GM19025 (cell line): ENCODE data around the gene THBS3.
"Not testable (repeated sequence)": the region's sequence is repeated elsewhere in the genome, so short reads cannot be mapped to it uniquely, and the experiment has no call there.

Experiments used
- ATAC-seq: cut with Tn5 transposase; IDR thresholded peaks from one replicate; pipeline ENCODE4 v1.9.1; 2021; ENCODE audit warnings: mild to moderate bottlenecking, low read depth, moderate library complexity; ENCODE audit not compliant: unreplicated experiment

The THBS3 gene

GRCh38 chr1:155176544-155177071 lies 31.1 kb downstream of the THBS3 start:
- ATAC-seq, result no peak

GRCh38 chr1:155175927-155176371 lies 31.7 kb downstream of the THBS3 start:
- no peak for ATAC-seq

GRCh38 chr1:155175281-155175926 lies 32.3 kb downstream of the THBS3 start:
- ATAC-seq, result no peak

- no peak for ATAC-seq
Measured at GRCh38 chr1:155174324-155175280, 33.1 kb downstream of the THBS3 start.

GRCh38 chr1:155173478-155174323 lies 34.0 kb downstream of the THBS3 start, which contains the start of gene TRIM46:
TRIM46 (plus strand) TSS chr1:155173849; CDS start chr1:155173967, 118 bp downstream.
- ATAC-seq, result no peak

GRCh38 chr1:155172732-155173477 lies 34.8 kb downstream of the THBS3 start, which contains the start of gene KRTCAP2:
KRTCAP2 (minus strand) TSS chr1:155173304; CDS start chr1:155173224, 80 bp downstream.
- ATAC-seq, result peak; percentile 67

- ATAC-seq, result peak; percentile 16
Measured at GRCh38 chr1:155171836-155172731, 35.6 kb downstream of the THBS3 start.

GRCh38 chr1:155170806-155171205 lies 36.9 kb downstream of the THBS3 start:
- no peak for ATAC-seq

- ATAC-seq, result no peak
Measured at GRCh38 chr1:155170101-155170785, 37.5 kb downstream of the THBS3 start.

- ATAC-seq, result no peak
Measured at GRCh38 chr1:155169541-155169940, 38.2 kb downstream of the THBS3 start.

GRCh38 chr1:155168456-155169210 lies 39.1 kb downstream of the THBS3 start:
- no peak for ATAC-seq

GRCh38 chr1:155168105-155168445 lies 39.6 kb downstream of the THBS3 start:
- not testable (repeated sequence) for ATAC-seq

- ATAC-seq, result peak; percentile 59
Measured at GRCh38 chr1:155167166-155168104, 40.3 kb downstream of the THBS3 start.

- ATAC-seq, result no peak
Measured at GRCh38 chr1:155166471-155167165, 41.1 kb downstream of the THBS3 start.

GRCh38 chr1:155166051-155166470 lies 41.6 kb downstream of the THBS3 start:
- ATAC-seq, result no peak

- ATAC-seq, result not testable (repeated sequence)
Measured at GRCh38 chr1:155164625-155165024, 43.1 kb downstream of the THBS3 start.
